Endothelial cell of umbilical vein (primary cell): ENCODE data around the gene LANCL2. TPM values are rescaled to one million over a fixed set of nuclear protein-coding genes. Genes with fewer than 3 reads are reported as not detected.

Experiments used
- BruUV-seq: library from RNA; stranded (reverse); fragments of 400-500 nt; replicated peaks from 2 replicates; lab custom pipeline; 2021; lab: Mats Ljungman, UMichigan
- CTCF ChIA-PET: fragments of 300-600, 350-600 bp; sonication (Branson Sonifier 250); formaldehyde crosslinking; loops from one replicate; lab custom pipeline; 2021; ENCODE audit warnings: antibody characterized with exemption, inconsistent platforms; lab: Charles Lee
- POLR2A ChIA-PET: fragments of 300-600, 350-600 bp; sonication (Branson Sonifier 250); formaldehyde crosslinking; loops from one replicate; lab custom pipeline; 2021; ENCODE audit warnings: antibody characterized with exemption, inconsistent platforms; lab: Charles Lee
- DNase-seq: peaks from one replicate; pipeline ENCODE4 v3.0.0-alpha.2; 2011; ENCODE audit warnings: low read depth, low spot score
- FAIRE-seq: peaks from 2 replicates; lab custom pipeline; 2011; peaks lifted over from hg19 to GRCh38; lab: Jason Lieb, UNC
- H2AFZ ChIP-seq: 2 replicates; pipeline ENCODE4 v1.6.0; 2012; ENCODE audit warnings: low read depth, low read length, control low read depth, inconsistent platforms
- H3K27ac ChIP-seq: 2 replicates; pipeline ENCODE4 v1.5.1; 2011; ENCODE audit warnings: low read depth, mild to moderate bottlenecking, control low read depth, low read length, moderate library complexity; ENCODE audit not compliant: insufficient read depth
- H3K27me3 ChIP-seq, 2 experiments: 2 replicates each; pipeline versions ENCODE4 v1.6.0 to v1.6.1; 2011; ENCODE audit warnings: low read length in 2 of 2, mixed read lengths in 1 of 2; ENCODE audit not compliant: control insufficient read depth in 2 of 2, insufficient read depth in 2 of 2
- H3K36me3 ChIP-seq, 2 experiments: 2 replicates in 1 of 2; 3 replicates in 1 of 2; pipeline ENCODE4 v1.5.1; 2011; ENCODE audit warnings: low read length in 2 of 2, mild to moderate bottlenecking in 1 of 2, moderate library complexity in 1 of 2; ENCODE audit not compliant: control insufficient read depth in 2 of 2, insufficient read depth in 2 of 2; ENCODE audit errors: extremely low read depth in 1 of 2
- H3K4me1 ChIP-seq: 3 replicates; pipeline ENCODE4 v1.5.1; 2011; ENCODE audit warnings: mild to moderate bottlenecking, low read length; ENCODE audit not compliant: control insufficient read depth, insufficient read depth; ENCODE audit errors: extremely low read depth
- H3K4me2 ChIP-seq: 2 replicates; pipeline ENCODE4 v1.6.1; 2011; ENCODE audit warnings: low read length, control low read depth, mixed read lengths; ENCODE audit not compliant: insufficient read depth
- H3K4me3 ChIP-seq, 3 experiments: fragments of 200-600 bp in 1 of 3; sonication (generic), shearing (Covaris generic) in 1 of 3; replicated peaks in 1 of 3; 2 replicates each; pipeline ENCODE4 v1.5.1; 2011 to 2016; ENCODE audit warnings: control low read depth in 3 of 3, low read length in 3 of 3, mild to moderate bottlenecking in 2 of 3, inconsistent platforms in 1 of 3, low read depth in 1 of 3, moderate library complexity in 1 of 3; ENCODE audit not compliant: insufficient read depth in 1 of 3
- H3K79me2 ChIP-seq: 2 replicates; pipeline ENCODE4 v1.6.0; 2012; ENCODE audit warnings: low read length, inconsistent platforms; ENCODE audit not compliant: control insufficient read depth, insufficient read depth
- H3K9ac ChIP-seq: replicated peaks from 2 replicates; pipeline ENCODE3; 2011; ENCODE audit warnings: low read length, control low read depth; ENCODE audit not compliant: insufficient read depth; ENCODE audit errors: extremely low read depth
- H3K9me1 ChIP-seq: replicated peaks from 3 replicates; pipeline ENCODE4 v1.6.0; 2011; ENCODE audit warnings: mild to moderate bottlenecking, low read length; ENCODE audit not compliant: control insufficient read depth, insufficient read depth; ENCODE audit errors: extremely low read depth
- H3K9me3 ChIP-seq: replicated peaks from 2 replicates; pipeline ENCODE4 v1.5.1; 2012; ENCODE audit warnings: low read length, inconsistent platforms; ENCODE audit not compliant: control insufficient read depth, insufficient read depth
- H4K20me1 ChIP-seq: replicated peaks from 2 replicates; pipeline ENCODE3; 2011; ENCODE audit warnings: mild to moderate bottlenecking, low read length; ENCODE audit not compliant: control insufficient read depth, insufficient read depth; ENCODE audit errors: extremely low read depth
- EZH2 ChIP-seq: IDR thresholded peaks from 2 replicates; pipeline ENCODE4 v1.6.1; 2012; ENCODE audit warnings: borderline replicate concordance, low read depth, mild to moderate bottlenecking, moderate library complexity, low read length, inconsistent platforms; ENCODE audit not compliant: severe bottlenecking
- FOS ChIP-seq: IDR thresholded peaks from 2 replicates; pipeline ENCODE4 v1.6.1; 2011; ENCODE audit warnings: mild to moderate bottlenecking, low read length, moderate library complexity, borderline replicate concordance; ENCODE audit not compliant: insufficient read depth
- GATA2 ChIP-seq: IDR thresholded peaks from 2 replicates; pipeline ENCODE4 v1.7.0; 2011; ENCODE audit warnings: low read depth, mild to moderate bottlenecking, moderate library complexity, mixed read lengths, low read length; ENCODE audit not compliant: insufficient read length, insufficient read depth
- JUN ChIP-seq: IDR thresholded peaks from 2 replicates; pipeline ENCODE4 v1.6.1; 2011; ENCODE audit warnings: borderline replicate concordance, low read depth; ENCODE audit not compliant: insufficient read length, insufficient read depth
- MYC ChIP-seq: IDR thresholded peaks from one replicate; pipeline ENCODE4 v1.6.1; 2011; ENCODE audit warnings: mild to moderate bottlenecking, low read depth, low read length
- POLR2A ChIP-seq: IDR thresholded peaks from 2 replicates; pipeline ENCODE4 v1.6.1; 2012; ENCODE audit warnings: low read depth, mild to moderate bottlenecking, control low read depth, low read length
- POLR2AphosphoS5 ChIP-seq: IDR thresholded peaks from 2 replicates; pipeline ENCODE4 v1.6.1; 2012; ENCODE audit warnings: low read depth, mild to moderate bottlenecking, control low read depth, low read length, moderate library complexity; ENCODE audit not compliant: insufficient read depth
- dilution Hi-C: fragments of 300-500 bp; cut with MboI; formaldehyde crosslinking; loops from one replicate; pipeline ENCODE4 v1.15.0; 2019; ENCODE audit warnings: low sequenced_read_pairs; ENCODE audit not compliant: extremely low pct_ligation_motif_present
- intact Hi-C: fragments of 100-400 bp; cut with micrococcal nuclease; formaldehyde crosslinking; loops from one replicate; pipeline ENCODE4 v1.10.0; 2022
- polyA plus RNA-seq, 4 experiments: library from polyadenylated mRNA; depleted of rRNA in 3 of 4; stranded (reverse) in 3 of 4; unstranded in 1 of 4; fragments of >200 nt; gene quantifications; 2 replicates each; pipeline versions ENCODE4 v1.2.1 to v1.2.3, GENCODE V29; 2011 to 2012; ENCODE audit warnings: missing spikeins in 1 of 4
- total RNA-seq: library from RNA; stranded (reverse); gene quantifications from 2 replicates; pipeline ENCODE4 v1.2.3, GENCODE V29; 2021
- TF ChIP-seq, protein P1 (sequence below), 2 donors: IDR thresholded peaks; 1 replicate in 1 of 2; 2 replicates in 1 of 2; pipeline ENCODE4 v1.5.1; 2011; ENCODE audit warnings: low read length in 2 of 2, mild to moderate bottlenecking in 2 of 2, moderate library complexity in 2 of 2, control low read depth in 1 of 2, inconsistent platforms in 1 of 2, low read depth in 1 of 2; ENCODE audit not compliant: insufficient read depth in 1 of 2; ENCODE audit errors: extremely low read depth in 1 of 2
- TF ChIP-seq, protein P2 (sequence below): IDR thresholded peaks from 2 replicates; pipeline ENCODE4 v1.6.1; 2011; ENCODE audit not compliant: insufficient read depth, insufficient read length

The LANCL2 gene
- total and polyA plus RNA-seq, 2 donors (not counting 3 experiments of a cell fraction or from before 2014, with no cell fraction given) = 19.2 to 25.3 TPM

DNA sequence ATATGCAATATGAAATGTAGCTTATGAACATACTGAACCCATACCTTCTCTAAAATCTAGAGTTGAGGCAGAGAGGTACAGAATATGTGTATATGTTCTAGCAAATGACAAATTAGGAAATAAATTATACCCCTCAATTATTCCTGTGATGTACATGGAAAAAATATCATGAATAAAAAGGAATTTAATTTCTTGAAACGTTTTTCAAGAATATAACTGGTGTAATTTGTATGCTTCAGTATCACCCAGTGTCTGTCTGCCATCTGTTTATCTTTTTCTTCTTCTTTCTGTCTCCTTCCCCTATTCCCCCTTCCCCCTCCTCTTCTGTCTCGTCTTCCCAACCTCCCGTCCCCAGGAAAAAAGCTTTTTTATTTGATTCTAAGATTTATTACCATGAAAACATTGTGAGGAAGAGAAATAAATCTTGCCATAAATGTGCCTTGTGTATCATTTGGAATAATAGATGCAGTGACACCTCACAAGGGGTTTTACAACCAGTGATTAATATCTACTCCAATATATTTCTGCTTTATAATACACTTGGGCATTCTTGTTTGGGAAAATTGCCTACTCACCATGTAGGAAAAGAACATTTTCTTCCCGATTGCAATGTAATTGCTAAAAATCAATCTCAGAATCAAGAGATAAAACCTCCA lies 12.2 kb downstream of the LANCL2 start:
- BruUV-seq = no TSS peak
- Histone ChIP-seq H3K79me2 (no peaks in the 10 kb centered on the region), H3K9ac (no peak overlapping the region), H3K4me3 (no peak overlapping the region), H3K9me3 (no peaks in the 10 kb centered on the region), H3K4me1 (no peaks in the 10 kb centered on the region), H3K27me3 (no peaks in the 10 kb centered on the region), H3K27ac (no peak overlapping the region), H4K20me1 (no peaks in the 10 kb centered on the region), H2AFZ (no peak overlapping the region), H3K4me2 (no peak overlapping the region), H3K36me3 (no peaks in the 10 kb centered on the region), H3K9me1 (no peaks in the 10 kb centered on the region)
- dilution Hi-C loops (no loop called here), intact Hi-C loops (no loop called here)
- DNase-seq = no peak
- no peak for FAIRE-seq
- ChIA-PET CTCF (no interaction called here), POLR2A (interaction anchor here (1.0 kb wide), 1 partner anchor 12 kb away, joined by 3 read pairs; no protein-coding TSS in a partner anchor)
- TF ChIP-seq POLR2AphosphoS5 (no peak), MYC (no peak), GATA2 (no peak), POLR2A (no peak), FOS (no peak), JUN (no peak), EZH2 (no peak)
- TF ChIP-seq, protein P1, sequence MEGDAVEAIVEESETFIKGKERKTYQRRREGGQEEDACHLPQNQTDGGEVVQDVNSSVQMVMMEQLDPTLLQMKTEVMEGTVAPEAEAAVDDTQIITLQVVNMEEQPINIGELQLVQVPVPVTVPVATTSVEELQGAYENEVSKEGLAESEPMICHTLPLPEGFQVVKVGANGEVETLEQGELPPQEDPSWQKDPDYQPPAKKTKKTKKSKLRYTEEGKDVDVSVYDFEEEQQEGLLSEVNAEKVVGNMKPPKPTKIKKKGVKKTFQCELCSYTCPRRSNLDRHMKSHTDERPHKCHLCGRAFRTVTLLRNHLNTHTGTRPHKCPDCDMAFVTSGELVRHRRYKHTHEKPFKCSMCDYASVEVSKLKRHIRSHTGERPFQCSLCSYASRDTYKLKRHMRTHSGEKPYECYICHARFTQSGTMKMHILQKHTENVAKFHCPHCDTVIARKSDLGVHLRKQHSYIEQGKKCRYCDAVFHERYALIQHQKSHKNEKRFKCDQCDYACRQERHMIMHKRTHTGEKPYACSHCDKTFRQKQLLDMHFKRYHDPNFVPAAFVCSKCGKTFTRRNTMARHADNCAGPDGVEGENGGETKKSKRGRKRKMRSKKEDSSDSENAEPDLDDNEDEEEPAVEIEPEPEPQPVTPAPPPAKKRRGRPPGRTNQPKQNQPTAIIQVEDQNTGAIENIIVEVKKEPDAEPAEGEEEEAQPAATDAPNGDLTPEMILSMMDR (IDR thresholded peaks at IDR 0.05; ENCODE audit: extremely low read depth in 1 of 2, insufficient read depth in 1 of 2, low read depth in 1 of 2, low read length in 2 of 2) = no peak
- TF ChIP-seq, protein P2, sequence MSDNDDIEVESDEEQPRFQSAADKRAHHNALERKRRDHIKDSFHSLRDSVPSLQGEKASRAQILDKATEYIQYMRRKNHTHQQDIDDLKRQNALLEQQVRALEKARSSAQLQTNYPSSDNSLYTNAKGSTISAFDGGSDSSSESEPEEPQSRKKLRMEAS = no peak
